HG02623 (cell line): ENCODE measurements around the gene FHDC1.

Experiments used
- ATAC-seq: cut with Tn5 transposase; IDR thresholded peaks from one replicate; pipeline ENCODE4 v1.9.1; 2021; ENCODE audit warnings: moderate library complexity; ENCODE audit not compliant: unreplicated experiment

The FHDC1 gene

DNA sequence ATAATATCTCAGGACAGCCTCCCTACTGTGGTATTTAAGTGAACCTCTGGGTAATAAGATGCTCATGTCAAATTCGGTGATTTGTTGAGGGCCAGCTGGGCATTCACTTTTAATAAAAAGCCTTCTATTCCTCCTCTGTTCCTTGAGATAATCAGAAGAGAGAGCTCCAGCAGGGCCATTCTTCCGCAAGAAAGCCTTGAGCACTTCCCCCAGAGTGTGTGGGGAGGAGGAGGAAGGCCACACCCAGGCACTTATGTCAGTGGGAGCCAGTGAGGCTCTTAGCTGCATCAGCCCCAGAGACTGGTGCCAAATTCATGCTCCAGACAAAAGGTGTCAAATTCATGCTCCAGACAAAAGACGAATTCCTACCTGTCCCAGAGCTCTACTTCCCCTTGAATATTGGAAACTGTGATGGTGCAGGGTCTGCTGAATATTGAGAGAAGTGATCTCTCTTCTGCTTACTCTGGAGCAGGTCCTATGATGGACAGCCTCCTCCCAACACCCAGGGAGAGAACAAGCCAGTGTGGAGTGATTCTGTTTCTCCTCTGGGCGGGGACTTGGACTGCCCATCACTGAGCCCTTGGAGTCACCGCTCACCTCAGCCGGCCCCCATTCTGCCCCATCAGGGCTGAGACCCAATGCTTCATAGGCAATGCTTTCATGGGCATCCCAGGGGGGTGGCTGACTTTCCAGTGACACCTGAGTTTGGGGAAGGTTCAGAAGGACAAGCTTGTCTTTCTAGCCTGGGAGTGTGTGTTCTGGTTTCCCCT lies 68.1 kb downstream of the FHDC1 start:
- ATAC-seq, result no peak

DNA sequence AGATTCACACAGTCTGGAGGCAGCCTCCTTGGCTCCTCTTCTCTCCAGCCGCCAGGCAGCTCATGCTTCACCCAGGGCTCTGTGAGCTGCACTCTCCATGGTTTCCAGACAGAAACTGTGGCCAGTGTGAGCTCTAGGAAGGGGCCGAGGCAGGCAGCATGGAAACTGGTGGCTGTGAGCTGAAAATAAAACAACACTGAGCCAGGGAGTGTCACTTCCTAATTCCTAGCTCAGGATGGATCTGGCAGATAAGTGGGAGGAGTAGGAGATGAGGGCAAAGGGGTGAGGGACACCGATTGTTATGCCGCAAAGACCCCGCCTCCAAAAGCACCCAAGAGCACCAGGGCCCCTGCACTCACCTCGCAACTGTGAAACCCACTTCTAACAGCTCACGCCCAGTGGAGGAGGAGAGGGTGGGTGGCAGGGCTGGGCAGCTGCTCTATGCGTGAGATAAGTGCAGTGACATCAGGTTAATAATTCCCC lies 69.8 kb downstream of the FHDC1 start:
- ATAC-seq, result no peak

DNA sequence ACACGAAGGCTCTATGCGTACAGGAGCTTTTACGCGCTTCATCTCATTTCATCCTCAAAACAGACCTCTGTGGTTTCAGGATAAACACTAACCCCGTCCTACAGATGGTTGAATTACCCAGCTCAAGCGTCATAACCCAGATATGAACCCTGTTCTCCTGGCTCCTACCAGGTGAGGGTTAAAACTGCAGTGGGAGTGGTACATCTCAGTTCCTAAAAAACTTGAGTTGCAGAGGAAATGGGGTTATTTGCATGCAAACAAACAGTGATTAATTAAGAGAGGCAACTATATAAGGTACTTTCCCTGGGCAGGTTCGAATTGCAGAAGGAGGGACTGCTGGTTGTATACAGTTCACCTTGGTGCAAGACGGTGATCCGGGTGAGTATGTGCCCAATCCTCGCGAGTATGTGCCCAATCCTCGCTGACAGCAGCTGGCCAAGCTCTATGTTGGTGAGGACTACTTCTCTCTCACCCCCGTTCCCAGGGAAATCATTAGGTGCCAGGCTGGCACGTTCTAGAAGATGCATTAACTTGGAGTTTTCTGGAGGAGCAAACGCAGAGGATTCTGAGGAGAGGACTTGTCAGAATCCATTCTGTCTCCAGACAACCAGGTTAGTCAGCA lies 72.6 kb downstream of the FHDC1 start:
- ATAC-seq, result peak; percentile 73

DNA sequence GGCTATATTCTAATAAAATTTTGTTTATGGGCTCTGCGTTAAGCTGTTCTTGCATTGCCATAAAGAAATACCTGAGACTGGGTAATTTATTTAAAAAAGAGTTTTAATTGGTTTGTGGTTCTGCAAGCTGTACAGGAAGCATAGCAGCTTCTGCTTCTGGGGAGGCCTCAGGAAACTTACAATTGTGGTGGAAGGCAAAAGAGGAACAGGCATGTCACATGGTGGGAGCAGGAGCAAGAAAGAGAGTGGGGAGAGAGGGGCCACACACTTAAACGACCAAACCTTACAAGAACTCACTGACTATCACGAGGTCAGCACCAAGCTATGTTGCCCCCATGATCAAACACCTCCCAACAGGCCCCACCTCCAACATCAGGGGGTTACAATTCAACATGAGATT lies 74.0 kb downstream of the FHDC1 start:
- no peak for ATAC-seq

DNA sequence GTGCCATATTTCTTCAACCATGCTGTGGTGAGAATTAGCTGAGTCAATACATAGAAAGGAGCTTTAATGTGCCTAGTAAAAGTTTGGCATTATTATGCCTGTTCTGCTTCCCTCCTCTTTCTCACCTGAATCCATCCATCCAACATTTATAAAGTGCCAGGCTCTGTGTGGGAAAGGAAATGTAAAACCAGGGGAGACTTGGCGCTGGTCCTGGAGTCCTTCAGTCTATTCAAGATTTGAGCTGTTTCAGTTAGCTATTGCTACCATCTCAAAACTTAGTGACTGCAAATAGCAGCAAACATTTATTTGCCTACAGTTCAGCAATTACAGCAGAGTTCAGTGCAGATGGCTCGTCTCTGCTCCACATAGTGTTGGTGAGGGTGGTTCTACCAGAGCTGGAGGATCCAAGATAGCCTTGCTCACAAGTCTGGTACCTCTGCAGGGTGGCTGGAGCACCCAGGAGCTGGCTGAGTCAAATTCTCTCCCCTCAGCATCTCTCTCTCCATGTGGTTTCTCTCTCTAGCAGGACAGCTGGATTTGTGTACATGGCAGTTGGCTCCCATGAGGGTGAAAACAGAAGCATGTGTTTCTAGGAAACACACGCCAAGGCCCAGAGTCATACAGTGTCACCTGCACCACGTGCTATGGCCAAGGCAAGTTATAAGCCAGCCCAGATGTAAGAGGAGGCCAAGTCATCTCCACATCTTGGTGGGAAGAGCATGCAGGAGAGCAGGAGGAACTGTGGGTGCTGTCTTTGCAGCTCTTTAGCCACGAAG lies 77.3 kb downstream of the FHDC1 start:
- ATAC-seq, result no peak

DNA sequence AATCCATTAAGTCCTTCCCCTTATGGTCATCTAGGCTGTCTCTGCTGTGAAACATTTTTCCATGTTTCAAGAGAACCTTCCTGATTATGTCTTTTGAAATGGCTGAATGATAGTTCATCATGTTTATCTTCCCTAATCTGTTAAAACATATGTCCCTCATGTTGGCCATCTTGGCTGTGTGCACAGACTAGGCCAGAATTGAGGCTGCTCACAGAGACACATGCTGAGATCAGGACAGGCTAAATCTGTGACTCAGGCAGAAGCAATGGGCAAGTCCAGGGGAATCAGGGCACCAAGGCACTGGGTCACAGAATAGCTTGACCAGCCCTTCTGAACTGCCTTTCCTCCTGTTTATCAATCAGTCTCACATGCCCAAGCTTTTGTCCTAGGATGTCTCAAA lies 78.3 kb downstream of the FHDC1 start:
- no peak for ATAC-seq

DNA sequence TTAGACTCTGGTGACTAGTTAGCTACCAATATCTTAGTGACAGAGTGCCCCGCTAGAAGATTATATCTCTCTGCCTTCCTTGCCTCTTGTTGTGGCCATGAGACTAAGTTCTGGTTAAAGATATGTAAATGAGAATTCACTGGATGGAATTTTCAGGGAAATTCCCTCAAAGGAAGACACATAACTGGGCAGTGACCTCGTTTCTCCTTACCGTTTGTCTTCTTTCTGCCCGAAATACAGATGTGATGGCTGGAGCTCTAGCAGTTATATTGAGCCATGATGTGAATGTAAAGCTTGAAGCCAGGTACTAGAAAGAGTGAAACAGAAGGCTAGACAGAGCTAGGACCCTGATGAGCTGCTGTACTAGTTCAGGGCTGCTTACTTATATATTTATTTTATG lies 80.5 kb downstream of the FHDC1 start:
- no peak for ATAC-seq

DNA sequence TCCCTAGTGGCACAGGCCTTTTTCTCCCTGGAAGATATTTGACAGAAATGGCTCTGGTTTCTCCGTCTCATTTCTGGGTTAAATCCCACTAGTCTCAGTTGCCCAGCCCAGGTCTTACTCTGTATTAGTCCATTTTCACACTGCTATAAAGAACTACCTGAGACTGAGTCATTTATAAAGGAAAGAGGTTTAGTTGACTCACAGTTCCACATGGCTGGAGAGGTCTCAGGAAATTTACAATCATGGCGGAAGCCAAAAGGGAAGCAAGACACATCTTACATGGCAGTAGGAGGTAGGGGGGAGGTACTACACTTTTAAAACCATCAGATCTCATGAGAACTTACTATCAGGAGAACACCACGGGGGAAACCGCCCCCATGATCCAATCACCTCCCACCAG lies 81.9 kb downstream of the FHDC1 start:
- no peak for ATAC-seq

DNA sequence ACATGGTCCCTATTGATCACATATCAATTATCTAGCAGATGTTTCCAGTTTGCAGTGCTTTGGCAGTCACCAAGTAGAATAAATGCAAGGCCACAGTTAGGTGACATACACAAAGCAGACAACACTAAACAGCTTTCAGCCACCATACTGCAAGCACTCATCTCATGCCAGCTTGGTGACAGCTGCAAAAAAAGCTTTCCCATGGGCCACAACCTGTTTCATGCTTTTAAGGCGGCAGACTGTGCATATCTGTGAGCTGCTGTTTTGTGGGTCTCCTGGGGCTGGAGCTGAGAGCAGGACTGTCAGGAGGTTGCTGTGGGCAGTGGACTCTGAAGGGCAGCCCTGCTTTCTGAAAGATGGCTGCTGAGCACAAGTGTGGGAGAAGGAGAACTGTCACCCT lies 82.6 kb downstream of the FHDC1 start:
- no peak for ATAC-seq

DNA sequence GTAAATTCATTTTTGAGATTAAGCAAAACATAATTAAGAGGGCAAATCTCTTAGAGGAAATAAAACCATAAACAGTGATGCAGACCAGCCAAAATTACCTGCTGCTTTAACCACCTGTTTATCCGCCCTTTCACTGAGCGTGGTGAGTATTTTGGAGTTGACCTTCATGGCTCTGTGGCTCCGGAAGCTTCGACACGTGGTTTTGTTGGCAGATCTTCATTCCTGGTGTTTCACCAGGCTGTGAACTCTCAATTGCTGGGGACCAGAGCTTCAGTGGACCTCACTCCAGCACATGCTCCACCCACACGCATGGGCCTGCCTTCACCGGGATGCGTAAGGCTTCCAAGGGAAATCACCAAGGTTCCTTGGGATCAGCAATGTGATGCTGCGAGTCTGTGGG lies 83.8 kb downstream of the FHDC1 start:
- ATAC-seq, result no peak

DNA sequence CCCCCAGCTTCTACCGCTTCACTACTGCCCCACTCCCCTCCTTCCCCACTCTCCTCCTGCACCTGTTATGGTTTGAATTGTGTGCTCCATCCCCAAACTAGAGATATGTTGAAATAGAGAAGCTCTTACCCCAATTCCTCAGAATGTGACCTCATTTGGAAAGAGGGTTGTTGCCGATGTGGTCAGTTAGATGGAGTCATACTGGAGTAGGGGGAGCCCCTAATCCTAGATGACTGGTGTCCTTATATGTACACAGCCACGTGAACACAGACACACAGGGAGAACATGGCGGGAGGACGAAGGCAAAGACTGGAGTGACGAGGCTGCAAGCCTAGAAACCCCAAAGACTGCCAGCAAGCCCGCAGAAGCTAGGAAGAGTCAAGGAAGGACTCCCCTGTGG lies 84.3 kb downstream of the FHDC1 start:
- ATAC-seq, result no peak

DNA sequence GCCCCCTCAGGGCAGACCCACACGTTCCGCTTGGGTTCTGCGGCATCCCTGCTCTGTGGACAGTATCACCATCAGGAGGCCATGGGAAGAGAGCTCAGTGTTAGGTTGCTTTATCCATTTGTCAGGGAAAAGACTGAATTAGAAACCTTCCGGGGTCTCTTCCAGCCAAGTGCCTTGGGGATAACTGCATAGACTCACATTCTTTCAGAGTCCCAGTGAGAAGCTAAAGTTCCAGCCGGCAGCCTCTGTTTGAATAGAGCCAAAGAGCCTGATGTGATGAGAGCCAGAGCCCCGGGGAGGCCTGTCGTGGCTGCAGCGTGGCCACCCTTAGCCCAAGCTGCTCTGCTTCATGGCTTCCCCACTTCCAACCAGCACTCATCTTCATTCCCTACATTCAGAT lies 85.2 kb downstream of the FHDC1 start:
- ATAC-seq, result no peak

DNA sequence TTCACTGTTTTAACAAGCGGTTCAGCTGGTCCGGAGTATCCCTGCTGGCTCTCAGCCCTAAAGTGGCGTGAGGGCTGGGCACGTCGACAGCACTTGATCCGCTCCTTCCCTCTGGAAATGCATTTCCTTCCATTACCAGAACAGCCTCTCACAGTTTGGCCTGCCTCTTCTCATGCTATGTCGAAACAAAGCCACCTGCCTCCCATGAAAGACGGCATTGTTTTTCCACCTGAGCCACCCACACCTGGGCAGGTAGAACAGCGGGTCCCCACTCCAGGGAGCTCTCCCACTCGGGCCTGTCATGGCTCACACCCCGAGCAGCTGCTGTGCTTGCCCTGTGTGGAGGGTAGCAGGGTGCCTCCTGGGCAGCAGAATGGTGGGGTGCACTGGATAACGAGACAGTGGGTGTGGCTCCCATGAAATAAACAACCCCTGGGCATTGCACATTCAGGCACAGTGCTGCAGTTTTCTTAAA lies 86.2 kb downstream of the FHDC1 start:
- ATAC-seq, result no peak

DNA sequence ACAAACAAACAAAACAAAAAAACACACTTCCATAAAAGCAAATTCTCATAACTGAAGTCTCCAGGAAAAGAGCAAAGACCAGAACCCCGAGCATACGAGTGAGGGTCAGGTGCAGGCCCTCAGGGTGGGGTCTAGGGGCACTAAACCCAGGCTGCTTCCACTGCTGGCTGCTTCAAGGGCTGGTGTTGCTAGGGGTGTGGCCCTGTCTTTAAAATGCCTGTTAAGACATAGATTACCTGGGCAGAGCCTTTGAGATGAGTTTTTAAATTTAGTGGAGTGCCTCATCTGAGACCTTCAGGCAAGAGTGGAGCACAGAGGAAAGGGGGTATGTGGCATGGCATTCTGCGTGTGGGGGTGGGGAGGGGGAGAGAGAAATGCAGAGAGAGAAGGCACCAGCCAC lies 87.0 kb downstream of the FHDC1 start:
- no peak for ATAC-seq

DNA sequence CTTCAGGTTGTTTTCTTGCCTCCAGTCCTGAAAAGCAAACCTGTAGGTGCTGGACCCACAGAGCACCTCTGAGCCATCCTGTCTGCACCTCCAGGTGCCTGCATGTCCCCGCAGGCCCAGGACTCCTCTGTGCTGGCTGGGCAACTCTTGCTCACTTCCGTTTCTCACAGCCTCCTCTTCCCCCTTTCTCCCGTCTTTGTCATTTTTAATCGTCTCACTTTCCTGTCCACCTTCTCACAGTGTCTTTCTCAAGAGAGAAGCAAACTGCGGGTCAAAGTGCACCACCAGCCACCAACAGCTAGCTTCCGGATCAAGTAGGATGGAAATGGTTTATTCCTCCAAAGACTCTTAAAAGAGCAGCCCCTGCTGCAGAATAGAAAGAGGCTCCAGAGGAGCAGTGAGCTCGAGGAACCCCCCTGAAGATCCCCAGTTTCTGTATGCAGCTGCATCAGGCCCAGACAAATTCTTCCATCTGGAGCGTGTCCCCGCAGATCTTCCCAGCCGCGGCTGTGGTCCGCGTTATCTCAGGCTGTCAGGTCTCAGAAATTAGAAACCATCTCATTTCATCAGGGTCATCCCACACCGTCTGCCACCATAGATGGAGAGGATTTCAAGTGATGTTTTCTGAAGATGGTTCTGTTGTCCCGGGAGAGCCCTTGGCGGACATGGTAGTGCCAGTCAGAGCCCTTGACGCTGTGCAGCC lies 87.7 kb downstream of the FHDC1 start:
- no peak for ATAC-seq

DNA sequence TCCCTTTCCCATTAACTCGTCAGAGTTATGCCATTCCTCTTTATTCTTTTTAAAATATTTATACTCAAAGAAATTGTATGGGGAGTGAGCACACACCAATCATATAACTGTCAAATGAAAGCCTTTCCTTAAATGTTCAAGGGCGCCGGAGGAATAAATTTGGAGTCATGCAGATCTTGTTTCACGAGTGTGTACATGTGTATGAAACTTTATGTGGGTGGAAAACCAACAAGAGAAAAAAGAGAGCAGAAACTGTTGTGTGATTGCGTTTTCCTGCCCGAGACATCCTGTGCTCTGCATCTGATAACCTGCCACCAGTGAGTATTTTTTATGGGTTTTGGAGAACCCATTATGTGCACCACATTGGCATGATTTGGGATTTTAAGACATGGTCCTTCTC lies 88.3 kb downstream of the FHDC1 start:
- no peak for ATAC-seq

DNA sequence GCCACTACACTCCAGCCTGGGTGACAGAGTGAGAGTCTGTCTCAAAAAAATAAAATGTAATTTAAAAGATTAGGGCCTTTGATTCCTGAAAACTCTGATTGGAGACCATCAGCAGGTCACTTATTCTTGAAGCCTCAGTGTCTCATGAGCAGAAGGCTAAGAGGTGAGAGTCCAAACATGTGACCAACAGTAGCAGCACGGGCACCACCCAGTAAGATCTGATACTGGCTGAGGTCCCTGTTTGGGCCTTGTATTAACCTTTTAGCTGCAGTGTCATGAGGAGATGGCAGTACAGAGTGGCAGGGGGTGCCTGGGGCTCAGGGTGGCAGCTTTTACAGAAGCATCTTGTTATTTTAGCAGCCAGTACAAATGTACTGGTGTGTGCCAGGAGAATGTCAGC lies 89.3 kb downstream of the FHDC1 start:
- no peak for ATAC-seq

DNA sequence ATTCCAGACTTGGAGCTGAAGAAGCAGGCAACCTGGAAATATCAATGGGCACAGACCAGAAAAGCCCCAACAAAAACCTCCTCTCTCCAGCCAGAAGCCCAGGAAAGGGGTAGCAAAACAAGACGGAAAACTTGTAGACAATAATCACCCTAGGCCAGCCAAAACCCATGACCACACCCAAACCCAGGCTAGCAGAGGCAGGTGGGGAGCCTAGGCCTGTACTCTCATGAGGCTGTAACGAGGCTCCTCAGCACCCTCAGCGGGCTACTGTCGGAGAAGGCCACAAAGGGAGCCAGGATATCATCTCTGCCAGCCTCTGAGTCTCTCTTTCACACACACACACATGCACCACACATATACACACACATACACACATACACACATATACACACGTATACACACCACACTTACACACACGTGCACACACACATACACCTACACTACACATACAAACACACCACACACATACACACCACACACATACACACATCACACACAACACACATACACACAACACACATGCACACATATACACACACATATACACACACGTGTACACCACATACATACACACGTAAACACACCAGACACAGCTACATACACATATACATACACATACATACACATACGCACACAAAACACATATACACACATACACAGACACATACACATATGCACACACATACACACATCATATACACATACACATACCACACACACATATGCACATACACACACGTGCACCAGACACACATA lies 90.6 kb downstream of the FHDC1 start:
- no peak for ATAC-seq

DNA sequence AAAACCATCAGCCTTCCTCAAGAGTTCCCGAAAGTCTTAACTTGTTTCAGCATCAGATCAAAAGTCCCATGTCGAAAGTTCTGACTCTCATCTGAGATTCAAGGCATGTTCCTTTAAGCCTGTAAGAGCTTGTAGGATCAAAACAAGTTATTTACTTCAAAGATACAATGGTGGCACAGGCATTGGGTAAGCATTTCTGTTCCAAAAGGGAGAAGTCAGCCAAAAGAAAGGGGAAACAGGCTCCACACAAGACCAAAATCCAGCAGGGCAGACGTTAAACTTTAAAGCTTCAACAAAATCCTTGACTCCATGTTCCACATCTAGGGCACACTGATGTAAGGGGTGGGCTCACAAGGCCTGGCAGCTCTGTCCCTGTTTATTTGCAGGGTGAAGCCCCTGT lies 91.7 kb downstream of the FHDC1 start:
- ATAC-seq, result no peak

DNA sequence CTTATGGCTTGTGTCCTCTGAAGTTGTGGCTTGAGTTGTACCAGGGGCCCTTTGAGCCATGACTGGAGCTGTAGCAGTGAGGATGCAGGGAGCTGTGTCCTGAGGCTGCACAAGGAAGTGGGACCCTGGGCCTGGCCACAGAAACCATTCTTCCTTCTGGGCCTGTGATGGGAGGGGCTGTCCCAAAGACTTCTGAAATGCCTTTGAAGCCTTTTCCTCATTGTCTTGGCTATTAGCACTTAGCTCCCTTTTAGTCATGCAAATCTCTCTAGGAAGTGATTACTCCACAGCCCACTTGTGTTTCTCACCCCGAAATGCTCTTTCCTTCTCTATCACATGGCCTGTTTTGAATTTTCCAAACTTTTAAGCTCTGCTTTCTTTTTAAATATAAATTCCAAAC lies 92.4 kb downstream of the FHDC1 start:
- no peak for ATAC-seq
